AG09309 (cell line): Measurements from ENCODE around the gene C4BPA.

Experiments
- DNase-seq: peaks from one replicate; pipeline ENCODE4 v3.0.0-alpha.2; 2010; ENCODE audit warnings: low read depth
- H3K4me3 ChIP-seq: 2 replicates; pipeline ENCODE4 v1.5.1; 2011; ENCODE audit warnings: mild to moderate bottlenecking, low read depth, low read length, moderate library complexity; ENCODE audit not compliant: control insufficient read depth
- TF ChIP-seq, protein P1 (sequence below): IDR thresholded peaks from 2 replicates; pipeline ENCODE4 v1.5.1; 2011; ENCODE audit warnings: mild to moderate bottlenecking, low read depth, low read length, inconsistent platforms; ENCODE audit not compliant: insufficient read depth, control insufficient read depth; ENCODE audit errors: missing control alignments

C4BPA gene

GRCh38 chr1:207186503-207186902 lies 82.5 kb downstream of the C4BPA start:
- TF ChIP-seq, protein P1, sequence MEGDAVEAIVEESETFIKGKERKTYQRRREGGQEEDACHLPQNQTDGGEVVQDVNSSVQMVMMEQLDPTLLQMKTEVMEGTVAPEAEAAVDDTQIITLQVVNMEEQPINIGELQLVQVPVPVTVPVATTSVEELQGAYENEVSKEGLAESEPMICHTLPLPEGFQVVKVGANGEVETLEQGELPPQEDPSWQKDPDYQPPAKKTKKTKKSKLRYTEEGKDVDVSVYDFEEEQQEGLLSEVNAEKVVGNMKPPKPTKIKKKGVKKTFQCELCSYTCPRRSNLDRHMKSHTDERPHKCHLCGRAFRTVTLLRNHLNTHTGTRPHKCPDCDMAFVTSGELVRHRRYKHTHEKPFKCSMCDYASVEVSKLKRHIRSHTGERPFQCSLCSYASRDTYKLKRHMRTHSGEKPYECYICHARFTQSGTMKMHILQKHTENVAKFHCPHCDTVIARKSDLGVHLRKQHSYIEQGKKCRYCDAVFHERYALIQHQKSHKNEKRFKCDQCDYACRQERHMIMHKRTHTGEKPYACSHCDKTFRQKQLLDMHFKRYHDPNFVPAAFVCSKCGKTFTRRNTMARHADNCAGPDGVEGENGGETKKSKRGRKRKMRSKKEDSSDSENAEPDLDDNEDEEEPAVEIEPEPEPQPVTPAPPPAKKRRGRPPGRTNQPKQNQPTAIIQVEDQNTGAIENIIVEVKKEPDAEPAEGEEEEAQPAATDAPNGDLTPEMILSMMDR: no peak
- no peak overlapping the region for H3K4me3 ChIP-seq
- no peak for DNase-seq

GRCh38 chr1:207188901-207189300 lies 84.9 kb downstream of the C4BPA start:
- DNase-seq: no peak
- no peak overlapping the region for H3K4me3 ChIP-seq
- TF ChIP-seq, protein P1: no peak

DNA sequence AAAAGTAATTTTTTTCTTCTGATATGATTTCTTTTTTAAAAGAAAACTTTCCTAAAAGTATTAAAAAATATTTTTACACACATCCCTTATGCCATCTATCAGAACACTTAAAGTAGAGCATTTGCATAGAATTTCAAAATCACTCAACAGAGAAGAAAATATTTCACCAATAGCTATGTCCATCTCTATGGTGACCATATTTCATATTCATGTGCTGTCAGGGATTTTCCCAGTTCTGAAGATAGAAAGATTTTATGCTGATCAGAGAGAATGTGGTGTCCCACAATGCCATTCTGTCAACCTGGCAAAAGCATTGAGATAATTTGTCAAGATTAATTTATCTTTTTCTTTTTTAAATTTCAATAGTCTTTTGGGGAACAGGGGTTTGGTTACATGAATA lies 87.0 kb downstream of the C4BPA start:
- DNase-seq: no peak
- H3K4me3 ChIP-seq: no peak overlapping the region
- TF ChIP-seq, protein P1: no peak

- DNase-seq: no peak
- no peak overlapping the region for H3K4me3 ChIP-seq
- TF ChIP-seq, protein P1: no peak
Measured at GRCh38 chr1:207191776-207192175, 87.7 kb downstream of the C4BPA start.

- no peak for DNase-seq
- H3K4me3 ChIP-seq: no peak overlapping the region
- TF ChIP-seq, protein P1: no peak
Measured at GRCh38 chr1:207194197-207194596, 90.2 kb downstream of the C4BPA start.
